ENCODE measurements around the gene B4GALT6.
"Not testable (repeated sequence)": the region's sequence is repeated elsewhere in the genome, so short reads cannot be mapped to it uniquely, and the experiment has no call there.

B4GALT6 gene, protein sequence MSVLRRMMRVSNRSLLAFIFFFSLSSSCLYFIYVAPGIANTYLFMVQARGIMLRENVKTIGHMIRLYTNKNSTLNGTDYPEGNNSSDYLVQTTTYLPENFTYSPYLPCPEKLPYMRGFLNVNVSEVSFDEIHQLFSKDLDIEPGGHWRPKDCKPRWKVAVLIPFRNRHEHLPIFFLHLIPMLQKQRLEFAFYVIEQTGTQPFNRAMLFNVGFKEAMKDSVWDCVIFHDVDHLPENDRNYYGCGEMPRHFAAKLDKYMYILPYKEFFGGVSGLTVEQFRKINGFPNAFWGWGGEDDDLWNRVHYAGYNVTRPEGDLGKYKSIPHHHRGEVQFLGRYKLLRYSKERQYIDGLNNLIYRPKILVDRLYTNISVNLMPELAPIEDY

DNA sequence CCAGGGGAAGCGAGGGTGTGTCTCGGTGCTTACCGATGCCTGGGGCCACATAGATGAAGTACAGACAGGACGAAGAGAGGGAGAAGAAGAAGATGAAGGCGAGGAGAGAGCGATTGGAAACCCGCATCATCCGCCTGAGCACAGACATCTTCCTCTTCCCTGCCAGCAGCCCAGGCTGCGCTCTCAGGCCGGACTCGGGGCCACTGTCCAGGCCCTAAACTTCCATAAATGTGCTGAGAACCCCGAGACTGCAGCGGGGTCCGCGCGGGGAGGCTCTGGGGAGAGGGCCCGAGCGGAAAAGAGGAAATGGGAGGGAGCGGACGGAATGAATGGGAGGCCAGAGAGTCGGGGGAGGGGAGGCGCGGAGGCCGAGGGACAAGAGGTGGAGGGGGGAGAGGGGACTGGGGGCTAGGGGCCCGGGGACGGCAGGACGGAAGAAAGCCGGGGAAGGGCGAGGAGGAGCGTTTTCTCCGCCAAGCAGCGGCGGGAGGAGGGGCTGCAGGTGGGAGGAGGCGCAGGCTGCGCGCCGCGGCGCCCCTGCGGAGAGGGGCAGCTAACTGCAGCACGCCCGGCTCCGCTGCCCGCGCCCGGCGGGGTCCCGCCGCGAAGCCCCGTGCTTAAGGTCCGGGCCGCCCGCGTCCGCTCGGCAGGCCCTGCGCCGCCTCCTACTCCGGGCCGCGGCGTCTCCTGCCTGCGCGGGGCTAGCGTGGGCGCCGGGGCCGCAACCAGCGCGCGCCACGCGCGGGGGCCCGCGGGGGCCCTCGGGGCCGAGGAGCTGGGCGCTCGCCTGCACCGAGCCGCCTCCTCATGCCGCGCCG lies at the start of gene B4GALT6:
TSS of gene B4GALT6 (minus strand) at position 303 of the 818 bp plus-strand sequence. CDS start at position 148, 155 bp downstream.
- Histone ChIP-seq H3K27me3 (ENCODE audit: insufficient read depth, low read length, poor library complexity, severe bottlenecking) (no peaks in the 10 kb centered on the region), H3K79me2 (ENCODE audit: insufficient read depth, low read length) (peaks cover 66% of the 10 kb centered on the region), H4K20me1 (ENCODE audit: insufficient read depth, low read length, poor library complexity, severe bottlenecking) (peaks cover 42% of the 10 kb centered on the region), H3K4me1 (ENCODE audit: insufficient read depth, low read length, poor library complexity, severe bottlenecking) (peaks cover 83% of the 10 kb centered on the region), H3K4me2 (ENCODE audit: low read depth, low read length, poor library complexity, severe bottlenecking) (peak within 1 kb of the TSS; percentile 96), H2AFZ (ENCODE audit: low read length) (peak within 1 kb of the TSS; percentile 69), H3K9ac (ENCODE audit: low read depth, low read length, poor library complexity, severe bottlenecking) (peak within 1 kb of the TSS; percentile 90), H3K9me2 (replicated peaks; ENCODE audit: low read depth, low read length) (no peaks in the 10 kb centered on the region), H3F3A (ENCODE audit: low read depth) (peaks cover 37% of the 10 kb centered on the region; the same call in 1 of the 2 replicates), H3K9me3 (ENCODE audit: insufficient read depth, low read depth, low read length) (no peaks in the 10 kb centered on the region), H3K36me3 (ENCODE audit: insufficient read depth, low read length) (no peaks in the 10 kb centered on the region), H3K4me3 (ENCODE audit: low read length, poor library complexity, severe bottlenecking) (peak within 1 kb of the TSS; percentile 93)
- no peak for TF ChIP-seq EZH2phosphoT487 (IDR thresholded peaks at IDR 0.05; ENCODE audit: borderline replicate concordance)
- TF ChIP-seq, protein P1, sequence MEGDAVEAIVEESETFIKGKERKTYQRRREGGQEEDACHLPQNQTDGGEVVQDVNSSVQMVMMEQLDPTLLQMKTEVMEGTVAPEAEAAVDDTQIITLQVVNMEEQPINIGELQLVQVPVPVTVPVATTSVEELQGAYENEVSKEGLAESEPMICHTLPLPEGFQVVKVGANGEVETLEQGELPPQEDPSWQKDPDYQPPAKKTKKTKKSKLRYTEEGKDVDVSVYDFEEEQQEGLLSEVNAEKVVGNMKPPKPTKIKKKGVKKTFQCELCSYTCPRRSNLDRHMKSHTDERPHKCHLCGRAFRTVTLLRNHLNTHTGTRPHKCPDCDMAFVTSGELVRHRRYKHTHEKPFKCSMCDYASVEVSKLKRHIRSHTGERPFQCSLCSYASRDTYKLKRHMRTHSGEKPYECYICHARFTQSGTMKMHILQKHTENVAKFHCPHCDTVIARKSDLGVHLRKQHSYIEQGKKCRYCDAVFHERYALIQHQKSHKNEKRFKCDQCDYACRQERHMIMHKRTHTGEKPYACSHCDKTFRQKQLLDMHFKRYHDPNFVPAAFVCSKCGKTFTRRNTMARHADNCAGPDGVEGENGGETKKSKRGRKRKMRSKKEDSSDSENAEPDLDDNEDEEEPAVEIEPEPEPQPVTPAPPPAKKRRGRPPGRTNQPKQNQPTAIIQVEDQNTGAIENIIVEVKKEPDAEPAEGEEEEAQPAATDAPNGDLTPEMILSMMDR (conservative IDR thresholded peaks at IDR 0.05; ENCODE audit: low read length): no peak

DNA sequence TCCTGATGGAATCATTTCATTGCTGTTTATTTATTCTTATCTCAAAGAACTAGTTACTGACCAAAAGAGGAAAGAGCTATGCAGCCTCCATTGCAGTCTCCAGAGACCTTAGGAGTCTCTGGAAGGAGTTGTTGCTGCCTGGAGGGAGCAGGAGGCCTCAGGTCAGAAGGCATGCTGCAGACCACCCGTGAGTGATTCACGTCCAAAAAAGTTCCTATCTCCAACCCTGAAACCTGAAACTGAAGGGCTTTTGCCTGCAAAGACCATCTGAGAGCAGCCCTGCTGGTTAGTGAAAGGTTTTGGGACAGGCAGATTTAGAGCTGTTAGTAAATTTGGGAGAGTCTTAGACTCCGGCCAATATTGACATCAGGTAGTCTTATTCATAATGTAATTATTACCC lies 47.2 kb upstream of the B4GALT6 start:
- TF ChIP-seq, protein P1 (conservative IDR thresholded peaks at IDR 0.05; ENCODE audit: low read length): no peak
- TF ChIP-seq EZH2phosphoT487 (IDR thresholded peaks at IDR 0.05; ENCODE audit: borderline replicate concordance): no peak
- H3K9ac ChIP-seq (ENCODE audit: low read depth, low read length, poor library complexity, severe bottlenecking): no peak overlapping the region

DNA sequence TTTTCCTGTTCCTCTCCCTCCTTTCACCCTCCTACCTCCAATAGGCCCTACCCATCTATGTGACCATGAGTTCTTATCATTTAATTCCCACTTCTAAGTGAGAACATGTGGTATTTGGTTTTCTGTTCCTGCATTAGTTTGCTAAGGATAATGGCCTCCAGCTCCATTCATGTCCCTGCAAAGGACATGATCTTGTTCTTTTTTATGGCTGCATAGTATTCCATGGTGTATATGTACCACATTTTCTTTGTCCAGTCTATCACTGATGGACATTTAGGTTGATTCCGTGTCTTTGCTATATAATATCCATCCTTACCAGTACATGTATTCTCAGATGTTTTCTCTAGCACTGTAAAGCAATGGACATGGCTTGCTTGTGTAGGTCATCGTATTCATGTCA lies 44.8 kb upstream of the B4GALT6 start:
- not testable (repeated sequence) for H3K9me3 ChIP-seq (ENCODE audit: insufficient read depth, low read depth, low read length); H3K4me3 ChIP-seq (ENCODE audit: low read length, poor library complexity, severe bottlenecking); H3K79me2 ChIP-seq (ENCODE audit: insufficient read depth, low read length); H3K9ac ChIP-seq (ENCODE audit: low read depth, low read length, poor library complexity, severe bottlenecking); H3K4me2 ChIP-seq (ENCODE audit: low read depth, low read length, poor library complexity, severe bottlenecking); H3K9me2 ChIP-seq (replicated peaks; ENCODE audit: low read depth, low read length); H3K36me3 ChIP-seq (ENCODE audit: insufficient read depth, low read length); H3F3A ChIP-seq (ENCODE audit: low read depth); H3K27me3 ChIP-seq (ENCODE audit: insufficient read depth, low read length, poor library complexity, severe bottlenecking); H2AFZ ChIP-seq (ENCODE audit: low read length); H4K20me1 ChIP-seq (ENCODE audit: insufficient read depth, low read length, poor library complexity, severe bottlenecking); H3K4me1 ChIP-seq (ENCODE audit: insufficient read depth, low read length, poor library complexity, severe bottlenecking)

More for the DNA sequence above, 47.2 kb upstream of the B4GALT6 start:
- Histone ChIP-seq H3K4me2 (ENCODE audit: low read depth, low read length, poor library complexity, severe bottlenecking) (no peak overlapping the region), H3K9me2 (replicated peaks; ENCODE audit: low read depth, low read length) (no peaks in the 10 kb centered on the region), H3F3A (ENCODE audit: low read depth) (no peaks in the 10 kb centered on the region), H2AFZ (ENCODE audit: low read length) (no peak overlapping the region), H3K9me3 (ENCODE audit: insufficient read depth, low read depth, low read length) (no peaks in the 10 kb centered on the region), H3K4me1 (ENCODE audit: insufficient read depth, low read length, poor library complexity, severe bottlenecking) (no peaks in the 10 kb centered on the region), H3K36me3 (ENCODE audit: insufficient read depth, low read length) (no peaks in the 10 kb centered on the region), H3K79me2 (ENCODE audit: insufficient read depth, low read length) (no peaks in the 10 kb centered on the region), H3K27me3 (ENCODE audit: insufficient read depth, low read length, poor library complexity, severe bottlenecking) (no peaks in the 10 kb centered on the region), H4K20me1 (ENCODE audit: insufficient read depth, low read length, poor library complexity, severe bottlenecking) (no peaks in the 10 kb centered on the region), H3K4me3 (ENCODE audit: low read length, poor library complexity, severe bottlenecking) (no peak overlapping the region)
